Measurements from ENCODE around the gene GFOD1.
A peak's percentile ranks its signal among the peaks of the same experiment; 100 is the strongest.

DNA sequence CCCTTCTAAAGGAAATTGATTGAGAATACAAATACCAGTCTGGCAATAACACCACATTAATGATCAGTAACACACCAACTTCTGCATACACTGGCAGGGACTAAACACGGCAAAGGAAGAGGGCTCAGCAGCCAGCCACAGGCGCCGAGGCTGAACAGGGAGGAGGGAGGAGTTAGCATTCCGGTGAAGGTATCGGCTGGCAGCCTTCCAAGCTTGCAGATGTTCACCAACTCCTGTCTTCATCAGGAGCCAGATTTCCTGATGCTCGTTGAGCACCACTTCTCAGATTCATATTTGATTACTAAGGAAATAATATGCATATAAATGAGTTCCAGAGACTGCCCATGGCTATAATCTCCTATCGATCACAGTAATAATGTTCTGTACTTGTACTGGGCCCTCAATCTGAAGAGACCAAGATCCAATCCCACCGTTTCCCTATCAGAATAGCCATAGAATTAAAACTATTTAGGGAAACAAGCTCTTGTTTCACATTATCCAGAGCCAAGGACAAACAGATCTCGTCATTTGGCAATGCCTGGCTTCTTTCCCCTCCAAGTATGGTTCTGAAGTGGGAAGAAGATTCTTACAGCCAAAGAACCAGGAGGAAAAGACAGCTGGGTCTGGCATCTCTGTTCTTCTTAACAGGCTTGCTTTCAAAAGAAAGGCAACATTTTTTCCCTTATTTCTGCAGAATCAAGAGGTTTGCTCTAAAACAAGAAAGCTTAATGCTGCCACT lies 42.2 kb downstream of the GFOD1 start:
- TF ChIP-seq POLR2AphosphoS5 (IDR thresholded peaks at IDR 0.05): peak in 2 of 3 donors; percentile 9 to 55
- TF ChIP-seq, protein P1, sequence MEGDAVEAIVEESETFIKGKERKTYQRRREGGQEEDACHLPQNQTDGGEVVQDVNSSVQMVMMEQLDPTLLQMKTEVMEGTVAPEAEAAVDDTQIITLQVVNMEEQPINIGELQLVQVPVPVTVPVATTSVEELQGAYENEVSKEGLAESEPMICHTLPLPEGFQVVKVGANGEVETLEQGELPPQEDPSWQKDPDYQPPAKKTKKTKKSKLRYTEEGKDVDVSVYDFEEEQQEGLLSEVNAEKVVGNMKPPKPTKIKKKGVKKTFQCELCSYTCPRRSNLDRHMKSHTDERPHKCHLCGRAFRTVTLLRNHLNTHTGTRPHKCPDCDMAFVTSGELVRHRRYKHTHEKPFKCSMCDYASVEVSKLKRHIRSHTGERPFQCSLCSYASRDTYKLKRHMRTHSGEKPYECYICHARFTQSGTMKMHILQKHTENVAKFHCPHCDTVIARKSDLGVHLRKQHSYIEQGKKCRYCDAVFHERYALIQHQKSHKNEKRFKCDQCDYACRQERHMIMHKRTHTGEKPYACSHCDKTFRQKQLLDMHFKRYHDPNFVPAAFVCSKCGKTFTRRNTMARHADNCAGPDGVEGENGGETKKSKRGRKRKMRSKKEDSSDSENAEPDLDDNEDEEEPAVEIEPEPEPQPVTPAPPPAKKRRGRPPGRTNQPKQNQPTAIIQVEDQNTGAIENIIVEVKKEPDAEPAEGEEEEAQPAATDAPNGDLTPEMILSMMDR (IDR thresholded peaks at IDR 0.05): no peak

All from stomach (tissue), 4 donors.